ENCODE measurements around the gene TIMM50. TPM values are rescaled to one million over a fixed set of nuclear protein-coding genes. Genes with fewer than 3 reads are reported as not detected.

TIMM50 gene
- total and polyA plus RNA-seq, 2 of the 8 experiments (the other 6 are each of a cell fraction or from before 2014, with no cell fraction given), result 155 to 187 TPM

DNA sequence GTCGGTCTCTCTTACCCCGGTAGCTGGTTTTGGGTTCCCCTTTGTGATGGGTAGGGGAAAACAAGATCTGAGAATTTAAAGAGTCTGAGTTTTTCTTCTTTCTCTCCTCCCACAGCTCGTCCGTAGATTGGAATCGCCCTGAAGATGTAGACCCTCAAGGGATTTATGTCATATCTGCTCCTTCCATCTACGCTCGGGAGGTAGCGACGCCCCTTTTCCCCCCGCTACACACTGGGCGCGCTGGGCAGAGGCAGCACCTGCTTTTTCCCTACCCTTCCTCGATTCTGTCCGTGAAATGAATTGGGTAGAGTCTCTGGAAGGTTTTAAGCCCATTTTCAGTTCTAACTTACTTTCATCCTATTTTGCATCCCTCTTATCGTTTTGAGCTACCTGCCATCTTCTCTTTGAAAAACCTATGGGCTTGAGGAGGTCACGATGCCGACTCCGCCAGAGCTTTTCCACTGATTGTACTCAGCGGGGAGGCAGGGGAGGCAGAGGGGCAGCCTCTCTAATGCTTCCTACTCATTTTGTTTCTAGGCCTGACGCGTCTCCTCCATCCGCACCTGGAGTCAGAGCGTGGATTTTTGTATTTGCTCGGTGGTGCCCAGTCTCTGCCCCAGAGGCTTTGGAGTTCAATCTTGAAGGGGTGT is 27.2 kb downstream of the TIMM50 start:
- CTCF ChIA-PET (ENCODE audit: partially characterized antibody), result interaction anchor here (0.9 to 1.9 kb wide), 5 partner anchors 10 to 257 kb away, joined by 3 to 11 read pairs (median 7); partner anchors contain the start of gene EID2B
- H3K9ac ChIP-seq (replicated peaks in 1 of 4; ENCODE audit: extremely low read depth in 1 of 4, low read depth in 3 of 4, low read length in 3 of 4), result peak overlapping the region in 1 of 4 experiments; percentile 1; a peak in 1 of 7 replicates
- TF ChIP-seq HDAC2 (IDR thresholded peaks at IDR 0.05; ENCODE audit: borderline replicate concordance in 1 of 2, low read depth in 2 of 2, low read length in 2 of 2) (no peak), EZH2 (IDR thresholded peaks at IDR 0.05; ENCODE audit: low read depth, low read length, severe bottlenecking) (peak; percentile 53), ASH2L (IDR thresholded peaks at IDR 0.05; ENCODE audit: low read length) (peak; percentile 4), CBX5 (IDR thresholded peaks at IDR 0.05; ENCODE audit: low read depth, low read length) (no peak)

More for the DNA sequence above, 27.2 kb downstream of the TIMM50 start:
- Histone ChIP-seq H3K4me1 (replicated peaks in 1 of 4; ENCODE audit: control insufficient read depth in 3 of 4, insufficient read depth in 4 of 4, low read length in 3 of 4) (peaks cover 0 to 4% (median 0%) of the 10 kb centered on the region in 4 experiments; a peak in 2 of 7 replicates), H2BK15ac (ENCODE audit: low read length) (0 out of 2 replicates have a peak overlapping the region, but pooled peaks have one; percentile 72), H2AK5ac (ENCODE audit: low read depth, low read length) (no peak overlapping the region), H2BK12ac (ENCODE audit: low read depth, low read length) (no peak overlapping the region), H2BK120ac (replicated peaks; ENCODE audit: low read depth, low read length) (no peak overlapping the region), H4K91ac (replicated peaks; ENCODE audit: insufficient read length, low read length) (peak overlapping the region; percentile 72), H3K4ac (replicated peaks; ENCODE audit: insufficient read length, low read depth, low read length) (no peak overlapping the region), H3K27me3 (replicated peaks in 1 of 4; ENCODE audit: control insufficient read depth in 3 of 4, extremely low read depth in 1 of 4, insufficient read depth in 3 of 4, low read length in 3 of 4) (peaks cover 29 to 64% (median 60%) of the 10 kb centered on the region in 4 experiments), H3K23ac (ENCODE audit: insufficient read length) (no peak overlapping the region), H4K8ac (ENCODE audit: extremely low read depth, insufficient read depth, low read length) (peak overlapping the region; percentile 35; the same call in 1 of the 2 replicates), H3K14ac (ENCODE audit: insufficient read length) (no peak overlapping the region), H3K18ac (ENCODE audit: extremely low read depth, low read length) (no peak overlapping the region), H3K36me3 (ENCODE audit: control insufficient read depth in 2 of 4, insufficient read depth in 4 of 4, low read length in 3 of 4) (no peaks in the 10 kb centered on the region), H3K79me1 (ENCODE audit: low read depth, low read length) (no peaks in the 10 kb centered on the region), H3K4me3 (ENCODE audit: extremely low read depth in 1 of 4, insufficient read depth in 2 of 4, low read depth in 3 of 4, low read length in 4 of 4) (peak overlapping the region; percentile 52 to 91 (median 72)), H3K23me2 (ENCODE audit: low read depth, low read length) (peaks cover 7% of the 10 kb centered on the region), H4K20me1 (replicated peaks in 1 of 2; ENCODE audit: control insufficient read depth in 1 of 2, insufficient read depth in 2 of 2, low read length in 2 of 2) (peaks cover 0 to 3% of the 10 kb centered on the region in 2 experiments), H3K56ac (replicated peaks; ENCODE audit: insufficient read length, low read depth, low read length) (peak overlapping the region; percentile 63), H3K9me3 (ENCODE audit: insufficient read depth in 2 of 2, low read depth in 1 of 2, low read length in 1 of 2) (peaks cover 0 to 6% of the 10 kb centered on the region in 2 experiments; a peak in 1 of 4 replicates), H4K5ac (ENCODE audit: insufficient read length, low read depth, low read length) (no peak overlapping the region), H2BK20ac (ENCODE audit: low read length) (no peak overlapping the region), H3K79me2 (ENCODE audit: control insufficient read depth in 1 of 2, insufficient read depth in 2 of 2, low read length in 2 of 2) (no peaks in the 10 kb centered on the region), H3K4me2 (ENCODE audit: insufficient read depth in 1 of 2, low read depth in 2 of 2, low read length in 2 of 2) (peak overlapping the region; percentile 86 to 98), H2AFZ (ENCODE audit: low read length) (peak overlapping the region; percentile 78), H3K27ac (ENCODE audit: low read depth, low read length) (no peak overlapping the region), H2BK5ac (ENCODE audit: low read depth, low read length) (no peak overlapping the region)
- POLR2A ChIA-PET (ENCODE audit: partially characterized antibody), result interaction anchor here (0.9 to 3.4 kb wide), 10 partner anchors 8 to 163 kb away, joined by 3 to 15 read pairs (median 3); partner anchors contain the start of gene DLL3
- DNase-seq (ENCODE audit: low read depth in 1 of 2, low spot score in 2 of 2) (no peak), FAIRE-seq (no peak)
- 28% methylated on average over 23 of the region's 24 CpGs; no CpG with 5 or more reads in 1 of the 2 experiments for WGBS, 2 experiments (ENCODE audit: extremely low coverage in 1 of 2, insufficient coverage in 1 of 2, insufficient read length in 1 of 2, insufficient replicate concordance in 2 of 2, low coverage in 1 of 2, low lambda C conversion rate in 2 of 2, missing lambda C conversion rate in 1 of 2)

Measured in H1 (cell line).